Fibroblast of skin of left biceps (primary cell): ENCODE results near the gene BACE1-AS.
A peak's percentile ranks its signal among the peaks of the same experiment; 100 is the strongest.
"Not testable (repeated sequence)": the region's sequence is repeated elsewhere in the genome, so short reads cannot be mapped to it uniquely, and the experiment has no call there.

Experiments
- DNase-seq, 2 experiments: peaks; one replicate each; pipeline ENCODE4 v3.0.0-alpha.2; 2013; ENCODE audit warnings: low read depth in 2 of 2

The BACE1-AS gene

GRCh38 chr11:117290809-117291396 is at the start of gene BACE1-AS:
Gene BACE1-AS (plus strand): TSS chr11:117291346.
- no peak for DNase-seq

GRCh38 chr11:117248341-117248740 is 42.8 kb upstream of the BACE1-AS start:
- DNase-seq = no peak

- DNase-seq = no peak
These were observed 41.6 kb upstream of the BACE1-AS start for GRCh38 chr11:117249571-117249970.

GRCh38 chr11:117251506-117251905 is 39.6 kb upstream of the BACE1-AS start:
- no peak for DNase-seq

GRCh38 chr11:117255966-117256365 is 35.2 kb upstream of the BACE1-AS start:
- no peak for DNase-seq

- DNase-seq = no peak
These were observed 34.6 kb upstream of the BACE1-AS start for GRCh38 chr11:117256573-117256972.

GRCh38 chr11:117258576-117258975 is 32.6 kb upstream of the BACE1-AS start:
- no peak for DNase-seq

GRCh38 chr11:117259417-117259816 is 31.7 kb upstream of the BACE1-AS start:
- peak; percentile 60 to 66 for DNase-seq

GRCh38 chr11:117264624-117265323 is 26.4 kb upstream of the BACE1-AS start:
- not testable (repeated sequence) for DNase-seq

- no peak for DNase-seq
These were observed 25.4 kb upstream of the BACE1-AS start for GRCh38 chr11:117265745-117266144.

- DNase-seq = no peak
These were observed 21.3 kb upstream of the BACE1-AS start for GRCh38 chr11:117269856-117270255.

- DNase-seq = no peak
These were observed 19.9 kb upstream of the BACE1-AS start for GRCh38 chr11:117271208-117271607.

GRCh38 chr11:117272175-117272574 is 19.0 kb upstream of the BACE1-AS start:
- DNase-seq = not testable (repeated sequence)

GRCh38 chr11:117273550-117274289 is 17.4 kb upstream of the BACE1-AS start:
- peak; percentile 72 to 77 for DNase-seq

GRCh38 chr11:117278347-117278746 is 12.8 kb upstream of the BACE1-AS start:
- no peak for DNase-seq

- no peak for DNase-seq
These were observed 11.3 kb upstream of the BACE1-AS start for GRCh38 chr11:117279711-117280376.

GRCh38 chr11:117281159-117281558 is 10.0 kb upstream of the BACE1-AS start:
- DNase-seq = peak; percentile 97

GRCh38 chr11:117281869-117282268 is 9.3 kb upstream of the BACE1-AS start:
- DNase-seq = no peak

GRCh38 chr11:117282956-117283355 is 8.2 kb upstream of the BACE1-AS start:
- DNase-seq = no peak

GRCh38 chr11:117284053-117284452 is 7.1 kb upstream of the BACE1-AS start:
- DNase-seq = no peak

- no peak for DNase-seq
These were observed 4.6 kb upstream of the BACE1-AS start for GRCh38 chr11:117286588-117286987.

GRCh38 chr11:117287668-117288067 is 3.5 kb upstream of the BACE1-AS start:
- DNase-seq = no peak
